H1 (cell line): ENCODE results near the gene CDK16.

ENCODE experiments used
- EZH2 ChIP-seq: fragments of 200-600 bp; sonication (generic); IDR thresholded peaks from 2 replicates; pipeline ENCODE4 v1.7.1; 2012; ENCODE audit warnings: low read depth, mild to moderate bottlenecking, moderate library complexity, low read length, inconsistent platforms; ENCODE audit not compliant: severe bottlenecking
- GABPA ChIP-seq: IDR thresholded peaks from 2 replicates; pipeline ENCODE4 v1.6.1; 2011; ENCODE audit warnings: mild to moderate bottlenecking, low read length, moderate library complexity, borderline replicate concordance; ENCODE audit not compliant: insufficient read depth
- POLR2AphosphoS5 ChIP-seq: IDR thresholded peaks from 2 replicates; pipeline ENCODE4 v1.6.1; 2011; ENCODE audit warnings: low read depth, low read length
- SP1 ChIP-seq: IDR thresholded peaks from 2 replicates; pipeline ENCODE4 v1.6.1; 2011; ENCODE audit warnings: low read depth, low read length
- TF ChIP-seq, protein P1 (sequence below), 3 experiments: IDR thresholded peaks; 1 replicate in 2 of 3; 2 replicates in 1 of 3; pipeline versions ENCODE4 v1.5.1 to v1.6.1; 2011; ENCODE audit warnings: low read length in 3 of 3, mild to moderate bottlenecking in 3 of 3, inconsistent platforms in 2 of 3, low read depth in 1 of 3, moderate library complexity in 1 of 3; ENCODE audit not compliant: insufficient read depth in 1 of 3; ENCODE audit errors: control extremely low read depth in 1 of 3
- TF ChIP-seq, protein P2 (sequence below): IDR thresholded peaks from 2 replicates; pipeline ENCODE4 v1.6.1; 2012; ENCODE audit warnings: inconsistent platforms

DNA sequence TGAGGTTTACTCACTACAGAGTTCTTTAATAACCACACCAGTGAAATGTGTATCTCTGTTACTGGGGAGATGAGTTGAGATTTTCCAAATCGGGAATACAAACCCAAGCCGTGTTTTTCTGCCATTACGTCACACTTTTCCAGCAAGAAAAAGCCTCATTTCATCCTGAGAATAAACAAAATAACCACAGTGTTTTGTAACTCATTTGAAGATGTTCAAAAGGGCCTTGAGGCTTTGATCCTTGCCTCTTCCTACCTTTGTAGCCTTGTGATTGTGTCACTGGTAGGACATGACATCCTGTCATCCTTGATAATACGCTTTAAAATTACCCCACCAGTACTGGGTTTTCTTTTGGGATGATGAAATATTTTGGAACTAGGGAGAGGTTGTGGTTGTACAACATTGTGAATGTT is 17.2 kb downstream of the CDK16 start:
- TF ChIP-seq SP1 (no peak), POLR2AphosphoS5 (no peak), EZH2 (no peak), GABPA (no peak)
- TF ChIP-seq, protein P1, sequence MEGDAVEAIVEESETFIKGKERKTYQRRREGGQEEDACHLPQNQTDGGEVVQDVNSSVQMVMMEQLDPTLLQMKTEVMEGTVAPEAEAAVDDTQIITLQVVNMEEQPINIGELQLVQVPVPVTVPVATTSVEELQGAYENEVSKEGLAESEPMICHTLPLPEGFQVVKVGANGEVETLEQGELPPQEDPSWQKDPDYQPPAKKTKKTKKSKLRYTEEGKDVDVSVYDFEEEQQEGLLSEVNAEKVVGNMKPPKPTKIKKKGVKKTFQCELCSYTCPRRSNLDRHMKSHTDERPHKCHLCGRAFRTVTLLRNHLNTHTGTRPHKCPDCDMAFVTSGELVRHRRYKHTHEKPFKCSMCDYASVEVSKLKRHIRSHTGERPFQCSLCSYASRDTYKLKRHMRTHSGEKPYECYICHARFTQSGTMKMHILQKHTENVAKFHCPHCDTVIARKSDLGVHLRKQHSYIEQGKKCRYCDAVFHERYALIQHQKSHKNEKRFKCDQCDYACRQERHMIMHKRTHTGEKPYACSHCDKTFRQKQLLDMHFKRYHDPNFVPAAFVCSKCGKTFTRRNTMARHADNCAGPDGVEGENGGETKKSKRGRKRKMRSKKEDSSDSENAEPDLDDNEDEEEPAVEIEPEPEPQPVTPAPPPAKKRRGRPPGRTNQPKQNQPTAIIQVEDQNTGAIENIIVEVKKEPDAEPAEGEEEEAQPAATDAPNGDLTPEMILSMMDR (IDR thresholded peaks at IDR 0.05; ENCODE audit: control extremely low read depth in 1 of 3, insufficient read depth in 1 of 3, low read depth in 1 of 3, low read length in 3 of 3) = no peak
- TF ChIP-seq, protein P2, sequence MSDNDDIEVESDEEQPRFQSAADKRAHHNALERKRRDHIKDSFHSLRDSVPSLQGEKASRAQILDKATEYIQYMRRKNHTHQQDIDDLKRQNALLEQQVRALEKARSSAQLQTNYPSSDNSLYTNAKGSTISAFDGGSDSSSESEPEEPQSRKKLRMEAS = no peak
